GM21717 (cell line): ENCODE data around the gene VAV2.

Experiments
- ATAC-seq: cut with Tn5 transposase; IDR thresholded peaks from one replicate; pipeline ENCODE4 v1.9.1; 2021; ENCODE audit warnings: mild to moderate bottlenecking, moderate library complexity; ENCODE audit not compliant: unreplicated experiment

Gene VAV2

DNA sequence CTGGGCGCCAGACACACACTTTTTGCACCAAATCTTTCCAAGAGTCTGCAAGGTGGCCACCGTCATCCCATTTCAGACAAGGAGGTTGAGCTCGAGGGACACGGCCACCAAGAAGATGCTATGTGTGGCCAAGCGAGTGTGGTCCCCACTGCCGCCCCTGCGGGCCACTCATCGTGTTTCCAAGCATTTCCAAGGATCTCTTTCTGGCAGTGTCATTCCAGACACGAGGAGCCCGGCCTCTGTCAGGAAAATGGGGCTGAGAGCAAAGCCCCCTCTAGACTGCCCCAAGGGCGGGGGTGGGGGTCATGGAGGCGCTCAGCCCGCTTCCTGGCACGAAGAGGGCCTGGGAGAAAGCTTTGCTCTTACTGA, 10.6 kb downstream of the VAV2 start:
- ATAC-seq, result no peak

DNA sequence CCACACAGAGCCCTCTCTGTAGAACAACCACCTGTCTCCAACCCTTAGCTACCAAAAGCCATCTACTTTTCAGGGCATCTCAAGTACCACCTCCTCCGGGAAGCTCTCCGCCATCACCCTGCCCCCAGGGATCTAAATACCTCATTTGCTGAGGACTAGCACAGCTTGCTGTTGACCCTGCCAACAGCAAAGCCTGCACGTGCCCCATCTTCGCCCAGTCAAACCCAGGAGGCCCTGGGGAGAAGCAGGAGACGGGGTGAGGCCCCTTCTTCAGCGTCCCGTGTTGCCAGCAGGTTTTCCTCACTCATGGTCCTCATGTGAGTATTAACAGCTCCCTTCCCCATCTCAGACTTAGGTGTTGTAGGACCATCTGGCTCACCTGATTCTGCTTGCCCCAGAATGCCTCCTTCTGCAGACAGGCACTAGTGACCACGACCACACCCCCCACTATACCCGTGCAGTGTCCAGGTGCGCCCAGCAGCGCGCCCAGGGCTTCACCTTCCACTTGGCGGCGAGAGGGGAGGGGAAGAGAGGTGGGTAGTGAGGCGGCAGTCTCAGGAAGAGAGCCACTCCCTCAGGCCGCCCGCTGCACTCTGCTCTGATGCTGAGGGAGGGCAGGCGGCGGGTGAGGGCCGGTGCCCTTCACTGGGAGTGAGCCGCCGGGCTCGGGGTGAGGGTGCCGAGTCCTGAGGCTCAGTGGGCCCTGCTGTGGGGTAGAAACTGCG, 11.1 kb downstream of the VAV2 start:
- ATAC-seq, result no peak

DNA sequence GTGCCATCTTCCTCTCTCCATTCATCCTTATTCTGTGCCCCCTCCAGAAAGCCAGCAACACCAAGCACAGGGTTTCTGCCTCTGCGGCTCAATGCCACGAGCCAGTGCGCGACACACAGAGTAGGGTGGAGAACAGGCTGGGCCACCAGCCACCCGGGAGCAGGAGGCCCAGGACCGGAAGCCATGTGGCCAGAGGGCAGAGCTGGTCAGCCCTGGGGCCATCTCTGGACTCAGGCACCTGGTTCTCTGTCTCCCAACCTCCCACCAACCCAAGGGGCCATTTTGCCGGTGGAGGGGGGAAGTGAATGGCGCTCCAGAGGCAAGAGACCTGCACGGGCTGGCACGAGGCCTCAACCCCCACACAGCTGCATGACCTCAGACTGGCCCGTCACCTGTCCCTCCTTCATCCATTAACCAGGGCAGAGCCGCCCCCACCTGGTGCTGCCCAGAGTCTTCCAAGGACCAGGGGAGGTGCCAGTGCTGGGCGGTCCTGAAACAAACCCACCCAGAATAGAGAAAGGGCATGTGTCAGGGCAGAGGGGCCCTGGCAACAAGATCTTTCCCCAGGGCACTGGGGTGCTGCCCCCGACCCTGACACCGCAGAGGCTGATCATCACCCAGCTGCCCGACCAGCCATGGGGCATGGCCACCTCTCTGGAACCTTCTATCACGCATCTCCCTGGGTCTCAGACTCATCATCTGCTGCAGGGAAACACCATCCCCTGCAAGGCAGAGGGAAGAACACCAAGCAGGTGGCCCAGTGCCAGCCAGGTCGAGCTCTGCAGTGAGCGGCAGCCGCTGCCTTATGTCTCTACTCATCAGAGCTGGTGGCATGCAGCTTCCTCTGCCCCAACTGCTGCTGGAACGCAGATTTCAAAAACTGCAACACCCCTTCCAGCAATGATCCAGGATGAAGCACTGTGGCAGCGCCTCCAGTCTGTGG, 11.9 kb downstream of the VAV2 start:
- no peak for ATAC-seq

DNA sequence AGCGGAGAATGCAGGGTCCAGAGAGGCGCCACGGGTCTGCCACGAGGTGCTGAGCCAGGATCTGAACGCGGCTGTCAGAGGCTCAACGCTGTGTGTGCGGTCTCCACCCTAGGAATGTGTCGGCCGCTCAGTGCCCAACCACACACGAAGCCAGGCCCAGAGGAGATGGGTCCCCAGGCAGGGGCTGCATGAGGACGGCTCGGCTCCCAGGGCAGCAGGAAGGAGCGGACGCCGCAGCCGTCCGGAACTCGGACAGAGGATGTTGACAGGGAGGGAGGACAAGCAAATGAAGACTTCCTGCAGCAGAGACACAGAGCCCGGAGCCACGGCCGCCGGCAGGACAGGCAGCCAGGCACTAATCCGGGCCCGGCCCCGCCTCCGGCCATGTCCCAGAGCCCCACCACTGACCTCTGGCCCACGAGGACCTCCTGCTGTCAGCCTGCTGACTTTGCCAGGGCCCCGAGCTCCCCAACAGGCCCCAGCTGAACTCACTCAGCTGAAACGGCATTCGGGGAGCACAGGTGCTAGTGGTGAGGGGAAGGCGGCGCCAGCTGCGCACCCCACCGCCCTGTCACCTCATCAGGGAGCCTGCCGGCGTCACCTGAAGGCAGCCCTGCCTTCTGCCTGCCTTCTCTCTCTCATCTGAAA, 12.7 kb downstream of the VAV2 start:
- no peak for ATAC-seq

DNA sequence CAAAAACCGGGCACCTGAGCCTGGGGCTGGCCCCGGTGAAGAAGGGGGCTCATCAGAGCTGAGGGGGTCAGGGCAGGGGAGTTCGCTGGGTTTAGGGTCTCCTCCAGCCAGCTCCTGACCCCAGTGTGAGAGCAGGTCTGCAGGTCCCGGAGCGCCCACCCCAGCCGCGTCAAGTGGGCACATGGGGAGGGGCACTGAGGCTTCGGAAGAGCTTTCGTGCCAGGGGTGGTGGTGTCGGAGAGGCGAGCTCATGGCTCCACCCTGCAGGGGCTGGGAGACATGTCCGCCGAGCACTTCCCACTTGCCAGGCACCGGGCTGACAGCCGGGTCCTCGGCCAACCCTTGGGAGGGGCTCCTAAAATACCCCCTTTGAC, 13.2 kb downstream of the VAV2 start:
- ATAC-seq, result no peak

DNA sequence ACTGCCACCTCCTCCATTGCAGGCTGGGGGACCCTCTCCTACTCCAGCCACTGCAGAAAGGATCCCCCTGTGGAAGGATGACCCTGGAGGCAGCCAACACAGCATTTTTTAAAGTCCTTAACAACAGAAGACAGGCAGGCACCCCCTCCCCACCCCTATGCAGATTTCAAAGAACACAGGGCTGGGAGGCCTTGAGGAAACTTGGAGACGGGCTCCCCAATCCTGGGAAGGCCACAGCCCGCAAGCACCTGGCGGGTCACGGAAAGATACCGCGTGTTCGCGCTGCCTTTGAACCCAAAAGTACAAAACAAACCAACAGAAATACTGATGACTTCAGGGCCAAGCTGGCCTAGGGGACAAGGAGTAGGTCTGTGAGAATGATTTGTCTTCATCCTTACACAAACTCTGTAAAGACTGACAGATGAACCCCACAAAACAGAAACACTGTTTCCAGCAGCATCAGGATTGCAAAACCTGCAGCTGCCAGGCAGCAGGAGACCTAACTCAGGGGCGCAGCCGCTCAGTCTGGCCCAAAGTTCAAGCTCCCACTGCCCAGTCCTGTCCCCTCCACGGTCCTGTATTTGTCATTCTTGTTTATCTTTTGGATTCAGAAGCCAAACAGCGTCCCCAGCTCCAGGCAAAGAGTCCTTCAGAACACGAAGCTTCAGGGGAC, 13.8 kb downstream of the VAV2 start:
- ATAC-seq, result no peak

DNA sequence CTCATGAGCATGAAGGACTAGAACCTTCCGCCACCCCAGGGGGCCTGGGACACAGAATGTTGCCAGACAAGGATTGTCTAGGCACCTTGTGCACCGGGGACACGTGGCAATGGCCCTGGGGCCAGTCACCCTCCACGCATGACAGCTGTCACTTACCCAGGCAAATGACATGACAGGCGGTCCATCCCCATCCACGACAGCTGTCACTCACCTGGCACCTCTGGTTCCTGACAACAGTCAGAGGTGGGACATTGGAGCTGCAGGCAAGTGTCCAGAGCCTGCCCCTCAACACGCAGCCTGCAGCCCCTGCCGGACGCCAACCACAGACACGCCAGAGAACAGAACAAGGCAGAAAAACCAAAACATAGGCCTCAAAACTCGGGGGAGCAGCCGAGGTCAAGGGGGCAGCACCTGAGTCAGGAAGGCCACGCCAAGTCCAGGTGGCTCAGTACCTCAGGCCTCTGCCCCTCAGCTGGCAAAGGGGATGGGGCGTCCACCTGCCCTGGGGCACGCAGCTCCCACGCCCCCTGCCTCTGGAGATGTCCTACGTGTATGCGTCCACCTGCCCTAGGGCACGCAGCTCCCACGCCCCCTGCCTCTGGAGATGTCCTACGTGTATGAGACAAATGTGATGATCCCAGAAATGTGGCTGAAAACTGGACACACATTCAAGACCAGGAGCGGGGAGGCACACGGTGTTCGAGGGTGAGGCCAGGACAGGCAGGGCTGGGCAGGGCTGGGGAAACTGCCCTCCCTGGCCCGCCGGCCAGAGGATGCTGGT, 14.5 kb downstream of the VAV2 start:
- no peak for ATAC-seq

DNA sequence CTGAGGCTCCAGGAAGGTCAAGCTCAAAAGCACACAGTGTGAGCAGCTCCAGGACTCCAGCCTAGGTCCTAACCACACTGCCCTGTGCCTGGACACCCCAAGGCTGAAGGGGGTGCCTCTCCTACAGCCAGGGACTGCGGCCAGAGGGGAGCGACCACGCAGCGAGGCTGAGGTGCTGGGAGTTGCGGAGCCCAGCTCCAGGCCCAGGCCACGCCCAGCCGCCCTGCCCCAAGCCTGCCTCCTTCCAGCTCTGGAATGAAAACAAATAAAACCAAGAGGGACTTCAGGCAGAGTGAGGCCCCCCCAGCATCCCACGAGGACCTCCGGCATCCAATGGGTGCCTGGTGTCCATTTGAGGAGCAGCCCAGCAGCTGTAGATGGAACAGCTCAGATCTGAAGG, 15.2 kb downstream of the VAV2 start:
- ATAC-seq, result no peak

DNA sequence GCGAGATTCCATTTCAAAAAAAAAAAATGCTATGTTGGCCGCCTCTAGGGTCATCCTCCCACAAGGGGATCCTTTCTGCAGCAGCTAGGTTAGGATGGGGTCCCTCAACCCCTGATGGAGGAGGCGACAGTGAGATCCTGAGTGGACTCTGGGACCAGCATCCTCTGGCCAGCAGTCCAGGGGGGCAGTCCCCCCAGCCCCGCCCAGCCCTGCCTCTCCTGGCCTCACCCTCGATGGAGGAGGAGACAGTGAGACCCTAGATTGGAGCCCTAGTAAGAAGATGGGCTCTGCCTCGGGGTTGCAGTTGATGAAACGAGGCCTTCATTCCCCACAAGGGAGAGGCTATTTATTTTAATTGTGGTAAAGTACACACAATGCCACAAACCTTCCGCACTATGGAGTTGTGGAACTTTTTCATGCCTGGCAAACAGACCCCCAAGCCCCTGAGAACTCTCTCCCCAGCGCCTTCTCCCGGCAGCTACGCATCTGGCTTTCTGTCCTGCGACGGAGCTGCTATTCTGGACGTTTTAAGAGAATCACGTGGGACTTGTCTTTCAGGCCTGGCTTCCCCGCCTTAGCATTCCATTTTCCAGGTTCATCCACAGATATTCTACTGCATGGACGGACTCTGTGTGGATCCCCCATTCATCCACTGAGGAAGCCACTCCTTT, 15.8 kb downstream of the VAV2 start:
- ATAC-seq, result no peak

DNA sequence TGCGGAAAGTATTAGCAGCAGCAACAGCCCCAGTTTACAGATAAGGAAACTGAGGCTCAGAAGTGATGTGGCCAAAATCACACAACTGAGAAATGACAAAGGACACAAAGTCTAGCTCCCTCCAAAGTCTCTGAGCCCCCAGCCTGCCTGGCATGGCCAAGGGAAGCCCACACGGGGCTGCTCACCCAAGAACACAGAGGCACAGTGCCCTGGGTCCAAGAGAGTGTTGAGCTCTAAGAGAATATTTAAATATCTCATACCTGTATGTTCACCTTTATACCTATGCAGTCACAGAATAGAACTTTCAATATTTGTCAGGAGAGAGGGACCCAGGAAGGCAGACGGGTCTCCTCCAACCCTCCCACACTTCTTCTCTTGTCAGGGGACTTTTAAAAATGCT, 16.6 kb downstream of the VAV2 start:
- ATAC-seq, result no peak

DNA sequence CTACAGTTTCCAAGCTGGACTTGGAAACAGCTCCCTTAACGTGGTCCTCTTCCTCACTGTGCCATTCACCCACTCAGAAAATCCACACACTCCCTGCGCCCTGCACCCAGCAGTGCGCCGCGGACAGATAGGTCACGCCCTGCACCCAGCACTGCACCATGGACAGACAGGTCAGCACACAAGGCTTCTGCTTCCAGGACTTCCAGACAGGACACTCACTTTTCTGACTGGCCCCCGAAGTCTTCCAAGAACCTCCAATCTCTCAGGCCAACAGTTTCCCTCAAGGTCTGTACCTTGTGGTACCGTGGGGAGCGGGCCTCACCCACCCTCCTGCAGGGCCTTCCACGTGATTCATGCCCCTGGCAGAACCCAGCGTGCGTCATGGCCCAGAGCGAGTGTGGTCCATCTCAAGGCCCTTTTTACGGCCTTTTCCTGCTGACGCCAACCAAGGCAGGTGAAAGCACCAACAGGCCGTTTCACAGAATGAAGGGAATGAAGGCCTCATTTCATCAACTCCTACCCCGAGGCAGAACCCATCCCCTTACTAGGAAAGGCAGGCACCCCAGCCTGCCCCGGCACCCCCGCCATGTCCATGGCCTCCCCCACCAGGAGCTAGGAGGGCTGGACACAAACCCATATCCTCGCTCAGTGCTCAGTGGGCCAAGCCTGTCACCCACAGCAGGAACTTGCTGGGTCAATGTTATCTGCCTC, 17.3 kb downstream of the VAV2 start:
- no peak for ATAC-seq

DNA sequence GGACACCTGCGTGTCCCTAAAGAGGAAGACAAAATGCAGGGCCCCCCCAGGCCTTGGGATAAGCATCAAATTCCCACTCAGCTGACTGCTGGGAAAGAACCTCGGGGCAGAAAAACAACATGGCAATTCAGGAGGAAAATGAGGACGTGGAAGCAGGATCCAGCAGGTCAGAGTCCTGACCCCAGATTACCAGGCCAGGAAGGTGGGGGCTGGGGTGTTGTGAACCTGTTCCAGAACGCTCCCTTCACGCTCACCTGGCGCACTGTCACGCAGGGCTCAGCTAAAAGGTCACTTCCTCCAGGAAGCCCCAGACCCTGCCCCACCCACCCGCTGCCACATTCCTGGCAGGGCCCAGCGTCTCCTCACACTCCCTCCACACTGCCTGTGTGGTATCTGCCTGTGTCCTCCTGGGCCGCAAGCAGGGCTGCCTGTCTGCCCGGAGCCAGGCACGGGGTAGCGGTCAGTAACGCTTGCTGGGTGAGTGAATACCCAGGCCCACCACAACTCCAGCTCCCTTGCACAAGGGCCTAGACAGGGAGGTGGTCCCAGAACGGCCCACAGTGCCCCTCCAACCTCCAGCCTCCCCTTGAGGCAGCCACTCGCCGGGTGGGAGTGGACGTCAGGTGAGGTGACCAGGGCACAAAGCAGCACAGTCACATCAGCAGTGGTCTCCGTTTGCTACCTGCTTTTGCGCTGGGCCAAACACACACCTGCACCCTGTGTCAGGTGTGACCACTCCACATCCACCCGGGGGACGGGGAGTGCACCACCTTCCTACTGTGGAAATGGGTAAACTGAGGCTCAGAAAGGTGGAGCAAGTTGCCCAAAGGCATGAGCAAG, 18.1 kb downstream of the VAV2 start:
- no peak for ATAC-seq

DNA sequence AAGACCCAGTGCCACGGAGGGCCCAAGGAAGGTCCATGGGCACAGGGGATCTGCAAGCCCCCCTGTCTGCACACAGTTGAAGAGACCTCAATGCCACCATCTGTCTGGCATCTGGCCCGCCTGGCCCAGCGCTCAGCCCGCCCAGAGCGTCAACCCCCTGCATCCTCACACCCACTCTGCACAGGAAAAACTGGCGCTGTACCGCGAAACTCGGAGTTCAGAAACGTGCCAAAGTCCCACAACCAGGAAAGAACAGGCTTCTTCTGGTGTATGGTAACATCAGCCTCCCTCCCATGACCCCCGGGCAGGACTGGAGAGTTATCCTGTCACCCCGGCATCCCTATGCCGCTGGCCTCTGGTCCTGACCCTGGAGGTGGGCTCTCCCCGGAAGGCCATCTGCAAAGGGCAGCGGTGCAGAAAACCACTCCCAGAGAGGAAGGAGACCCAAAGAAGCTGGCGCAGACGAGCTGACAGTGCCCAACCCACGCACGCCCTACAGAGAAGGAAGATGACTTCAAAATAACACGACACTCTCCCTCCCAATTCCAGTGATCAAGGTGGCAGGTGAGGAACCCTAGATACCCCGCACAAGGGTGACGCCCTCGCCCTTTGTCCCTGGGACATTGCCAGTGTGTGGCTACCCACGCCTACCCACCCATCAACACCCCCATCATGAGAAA, 18.9 kb downstream of the VAV2 start:
- ATAC-seq, result no peak

DNA sequence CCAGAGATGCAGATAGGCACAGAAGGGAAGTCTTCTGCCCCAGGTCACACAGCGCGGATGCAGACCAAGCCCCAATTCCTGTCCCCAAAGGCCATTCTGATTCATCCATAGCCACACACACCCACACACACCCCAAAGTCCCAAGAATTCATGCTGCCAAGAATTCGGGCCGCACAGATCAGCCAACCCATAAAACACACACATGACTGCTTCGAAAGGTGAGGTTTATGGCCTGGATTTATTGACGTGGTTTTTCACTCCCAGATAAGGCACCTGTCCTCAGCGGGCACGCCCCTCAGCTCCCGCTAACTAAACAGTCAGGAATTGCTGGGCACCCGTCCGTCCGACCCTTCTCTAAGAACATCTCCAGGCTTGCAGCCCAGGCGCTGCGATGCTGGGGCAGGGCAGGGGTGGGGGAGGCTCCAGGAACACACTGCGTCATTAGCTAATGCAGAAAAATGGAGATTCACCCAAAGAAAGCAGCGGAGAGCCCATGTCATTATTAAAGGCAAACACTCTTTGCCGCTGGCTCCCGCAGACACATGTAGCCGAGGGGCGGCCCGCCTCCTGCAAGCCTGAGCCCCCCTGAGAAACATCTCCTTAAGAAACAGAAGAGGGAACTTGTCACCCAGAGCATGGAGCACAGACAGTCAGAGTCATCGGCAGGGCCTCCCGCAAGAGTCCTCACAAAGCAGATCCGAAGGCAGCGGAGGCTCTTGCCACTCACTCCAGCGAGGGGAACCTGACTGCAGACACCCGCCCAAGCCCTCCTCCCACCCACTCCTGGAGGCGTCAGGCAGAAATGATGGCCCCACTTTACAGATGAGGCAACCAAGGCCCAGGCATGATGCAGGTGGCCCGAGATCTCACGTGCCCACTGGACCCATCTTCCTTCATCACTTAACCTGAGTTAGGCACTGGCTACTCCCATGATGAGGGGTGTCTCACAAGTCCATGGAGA, 19.9 kb downstream of the VAV2 start:
- no peak for ATAC-seq

DNA sequence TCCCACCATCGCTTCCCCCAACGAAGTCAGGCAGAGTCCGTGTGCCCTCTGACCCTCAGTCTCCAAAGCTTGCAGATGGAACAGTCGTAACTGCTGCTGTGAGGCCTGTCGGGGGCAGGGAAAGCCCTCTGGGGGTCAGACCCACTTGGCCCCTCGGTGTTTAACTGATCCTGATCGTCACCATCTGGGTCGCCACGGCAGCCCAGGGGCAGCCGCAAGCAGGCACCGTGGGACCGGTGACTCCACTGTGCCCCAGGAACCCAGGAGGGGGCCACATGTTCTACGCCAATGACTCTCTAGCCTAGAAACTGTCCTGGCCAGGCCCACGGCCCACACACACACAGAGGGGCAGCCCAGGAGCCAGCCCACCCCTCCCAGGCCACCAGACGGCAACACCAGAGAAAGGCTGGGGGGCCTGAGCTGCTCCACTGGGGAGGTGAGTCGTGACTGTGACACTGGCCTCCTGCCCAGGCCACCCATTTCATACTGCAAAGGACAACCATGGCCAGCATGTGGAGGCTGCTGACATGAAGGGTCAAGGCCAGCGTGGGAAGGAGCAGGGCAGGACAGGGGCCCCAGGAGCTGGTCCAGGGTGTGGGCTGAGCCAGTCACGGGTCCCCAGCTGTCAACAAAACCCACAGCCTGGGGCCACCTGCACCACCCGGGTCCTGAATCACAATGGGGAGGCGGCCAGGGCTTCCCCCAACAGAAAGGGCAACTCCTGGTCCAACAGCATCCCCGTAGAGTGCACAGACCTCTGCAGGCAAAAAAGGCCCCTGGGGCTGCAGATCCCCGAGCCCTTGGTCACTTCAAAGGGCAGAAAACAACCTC, 20.8 kb downstream of the VAV2 start:
- no peak for ATAC-seq

DNA sequence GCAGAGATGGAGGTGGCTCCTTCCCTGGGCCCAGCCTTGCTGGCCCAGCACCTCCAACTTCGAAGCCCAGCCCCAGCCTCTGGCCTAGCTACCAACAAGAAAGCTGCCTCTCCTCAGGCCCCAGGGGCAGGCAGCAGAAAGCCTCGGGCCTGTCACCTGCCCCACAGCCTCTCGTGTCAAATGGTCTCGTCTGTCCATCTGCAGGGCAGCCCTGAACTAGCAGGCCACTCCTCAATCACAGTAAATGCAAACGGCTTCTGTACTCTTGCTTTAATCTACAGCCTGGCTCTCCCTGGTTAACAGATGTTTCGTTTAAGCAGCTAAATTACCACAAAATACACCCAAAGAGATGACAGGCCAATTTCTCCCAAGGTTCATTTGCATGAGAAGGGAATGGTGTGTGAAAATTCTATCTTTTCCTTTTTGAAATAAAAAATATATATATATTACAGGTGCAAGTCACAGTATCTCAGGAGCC, 21.5 kb downstream of the VAV2 start:
- ATAC-seq, result no peak
